HCT116 (cell line): ENCODE data around the gene BBS9.

Experiments
- CTCF ChIP-seq, 3 experiments: fragments of 200-600 bp in 1 of 3; sonication (generic) in 1 of 3; IDR thresholded peaks in 2 of 3; conservative IDR thresholded peaks in 1 of 3; 2 replicates each; pipeline ENCODE4 v1.5.1; 2012 to 2017; ENCODE audit warnings: low read depth in 2 of 3, low read length in 2 of 3, antibody characterized with exemption in 1 of 3, borderline replicate concordance in 1 of 3, control low read depth in 1 of 3, mild to moderate bottlenecking in 1 of 3, mixed read lengths in 1 of 3, mixed run types in 1 of 3, moderate library complexity in 1 of 3; ENCODE audit not compliant: insufficient read depth in 1 of 3
- POLR2A ChIP-seq: IDR thresholded peaks from 2 replicates; pipeline ENCODE4 v1.7.0; 2011; ENCODE audit warnings: borderline replicate concordance; ENCODE audit not compliant: insufficient read depth, insufficient read length; ENCODE audit errors: extremely low read depth
- REST ChIP-seq: IDR thresholded peaks from 2 replicates; pipeline ENCODE4 v1.6.1; 2012; ENCODE audit warnings: low read depth
- TCF7L2 ChIP-seq: IDR thresholded peaks from 2 replicates; pipeline ENCODE4 v1.7.0; 2011; ENCODE audit warnings: borderline replicate concordance, inconsistent platforms; ENCODE audit not compliant: insufficient read depth, insufficient read length; ENCODE audit errors: extremely low read depth

- no peak for TF ChIP-seq CTCF (IDR thresholded peaks at IDR 0.05 in 2 of 3, conservative IDR thresholded peaks at IDR 0.05 in 1 of 3; ENCODE audit: borderline replicate concordance in 1 of 3, insufficient read depth in 1 of 3, low read depth in 2 of 3, low read length in 2 of 3)
- TF ChIP-seq POLR2A = no peak
- no peak for TF ChIP-seq TCF7L2
- no peak for TF ChIP-seq REST
Measured at GRCh38 chr7:33109758-33110238, 19.6 kb upstream of the BBS9 start.
